PFSK-1 (cell line): ENCODE data around the gene RNF175.

ENCODE experiments used
- FOXP2 ChIP-seq: optimal IDR thresholded peaks from 2 replicates; pipeline ENCODE3; 2011; ENCODE audit warnings: borderline replicate concordance, control low read depth, inconsistent platforms; ENCODE audit not compliant: insufficient read depth; ENCODE audit errors: extremely low read length, extremely low read depth
- POLR2AphosphoS5 ChIP-seq: IDR thresholded peaks from 2 replicates; pipeline ENCODE4 v1.6.1; 2012; ENCODE audit warnings: low read depth, mild to moderate bottlenecking, control low read depth, low read length, moderate library complexity
- REST ChIP-seq, 2 experiments: IDR thresholded peaks; 2 replicates each; pipeline versions ENCODE4 v1.6.1 to v1.8.0; 2011 to 2012; ENCODE audit warnings: low read depth in 2 of 2, low read length in 2 of 2, control low read depth in 1 of 2, inconsistent platforms in 1 of 2, mild to moderate bottlenecking in 1 of 2, moderate library complexity in 1 of 2; ENCODE audit not compliant: insufficient read depth in 1 of 2
- SIN3A ChIP-seq: IDR thresholded peaks from 2 replicates; pipeline ENCODE4 v1.6.1; 2012; ENCODE audit warnings: mild to moderate bottlenecking, low read length, moderate library complexity, borderline replicate concordance; ENCODE audit not compliant: insufficient read depth
- TAF1 ChIP-seq: IDR thresholded peaks from 2 replicates; pipeline ENCODE4 v1.6.1; 2012; ENCODE audit warnings: low read length, control low read depth, borderline replicate concordance; ENCODE audit not compliant: insufficient read depth

RNF175 gene

GRCh38 chr4:153791746-153792617 lies 32.2 kb upstream of the RNF175 start:
- TF ChIP-seq REST (IDR thresholded peaks at IDR 0.05; ENCODE audit: insufficient read depth in 1 of 2, low read depth in 2 of 2, low read length in 2 of 2) (no peak), POLR2AphosphoS5 (no peak), TAF1 (no peak), FOXP2 (no peak)

GRCh38 chr4:153790962-153791551 lies 31.2 kb upstream of the RNF175 start:
- TF ChIP-seq POLR2AphosphoS5, result no peak
- no peak for TF ChIP-seq TAF1
- no peak for TF ChIP-seq FOXP2
- no peak for TF ChIP-seq REST (IDR thresholded peaks at IDR 0.05; ENCODE audit: insufficient read depth in 1 of 2, low read depth in 2 of 2, low read length in 2 of 2)
- TF ChIP-seq SIN3A, result no peak

- TF ChIP-seq SIN3A (no peak), TAF1 (no peak), REST (IDR thresholded peaks at IDR 0.05; ENCODE audit: insufficient read depth in 1 of 2, low read depth in 2 of 2, low read length in 2 of 2) (no peak), POLR2AphosphoS5 (no peak), FOXP2 (no peak)
Observed at GRCh38 chr4:153790500-153790865, 30.7 kb upstream of the RNF175 start.

GRCh38 chr4:153789741-153790499 lies 30.1 kb upstream of the RNF175 start:
- no peak for TF ChIP-seq SIN3A

- no peak for TF ChIP-seq REST (IDR thresholded peaks at IDR 0.05; ENCODE audit: insufficient read depth in 1 of 2, low read depth in 2 of 2, low read length in 2 of 2)
- no peak for TF ChIP-seq SIN3A
- no peak for TF ChIP-seq POLR2AphosphoS5
- no peak for TF ChIP-seq FOXP2
- TF ChIP-seq TAF1, result no peak
Observed at GRCh38 chr4:153788413-153789276, 28.8 kb upstream of the RNF175 start, which contains the start of gene SFRP2. Gene SFRP2 (minus strand): TSS chr4:153789083. CDS start chr4:153788835, 248 bp downstream.
